Endothelial cell of umbilical vein (primary cell): ENCODE results near the gene COL18A1. TPM values are rescaled to one million over a fixed set of nuclear protein-coding genes. Genes with fewer than 3 reads are reported as not detected.
"Not testable (repeated sequence)": the region's sequence is repeated elsewhere in the genome, so short reads cannot be mapped to it uniquely, and the experiment has no call there.

Experiments used
- BruUV-seq: library from RNA; stranded (reverse); fragments of 400-500 nt; replicated peaks from 2 replicates; lab custom pipeline; 2021; lab: Mats Ljungman, UMichigan
- CTCF ChIA-PET: fragments of 300-600, 350-600 bp; sonication (Branson Sonifier 250); formaldehyde crosslinking; loops from one replicate; lab custom pipeline; 2021; ENCODE audit warnings: antibody characterized with exemption, inconsistent platforms; lab: Charles Lee
- POLR2A ChIA-PET: fragments of 300-600, 350-600 bp; sonication (Branson Sonifier 250); formaldehyde crosslinking; loops from one replicate; lab custom pipeline; 2021; ENCODE audit warnings: antibody characterized with exemption, inconsistent platforms; lab: Charles Lee
- DNase-seq: peaks from one replicate; pipeline ENCODE4 v3.0.0-alpha.2; 2011; ENCODE audit warnings: low read depth, low spot score
- FAIRE-seq: peaks from 2 replicates; lab custom pipeline; 2011; peaks lifted over from hg19 to GRCh38; lab: Jason Lieb, UNC
- H2AFZ ChIP-seq: 2 replicates; pipeline ENCODE4 v1.6.0; 2012; ENCODE audit warnings: low read depth, low read length, control low read depth, inconsistent platforms
- H3K27ac ChIP-seq: 2 replicates; pipeline ENCODE4 v1.5.1; 2011; ENCODE audit warnings: low read depth, mild to moderate bottlenecking, control low read depth, low read length, moderate library complexity; ENCODE audit not compliant: insufficient read depth
- H3K27me3 ChIP-seq, 2 experiments: 2 replicates each; pipeline versions ENCODE4 v1.6.0 to v1.6.1; 2011; ENCODE audit warnings: low read length in 2 of 2, mixed read lengths in 1 of 2; ENCODE audit not compliant: control insufficient read depth in 2 of 2, insufficient read depth in 2 of 2
- H3K36me3 ChIP-seq, 2 experiments: 2 replicates in 1 of 2; 3 replicates in 1 of 2; pipeline ENCODE4 v1.5.1; 2011; ENCODE audit warnings: low read length in 2 of 2, mild to moderate bottlenecking in 1 of 2, moderate library complexity in 1 of 2; ENCODE audit not compliant: control insufficient read depth in 2 of 2, insufficient read depth in 2 of 2; ENCODE audit errors: extremely low read depth in 1 of 2
- H3K4me1 ChIP-seq: 3 replicates; pipeline ENCODE4 v1.5.1; 2011; ENCODE audit warnings: mild to moderate bottlenecking, low read length; ENCODE audit not compliant: control insufficient read depth, insufficient read depth; ENCODE audit errors: extremely low read depth
- H3K4me2 ChIP-seq: 2 replicates; pipeline ENCODE4 v1.6.1; 2011; ENCODE audit warnings: low read length, control low read depth, mixed read lengths; ENCODE audit not compliant: insufficient read depth
- H3K4me3 ChIP-seq, 3 experiments: fragments of 200-600 bp in 1 of 3; sonication (generic), shearing (Covaris generic) in 1 of 3; replicated peaks in 1 of 3; 2 replicates each; pipeline ENCODE4 v1.5.1; 2011 to 2016; ENCODE audit warnings: control low read depth in 3 of 3, low read length in 3 of 3, mild to moderate bottlenecking in 2 of 3, inconsistent platforms in 1 of 3, low read depth in 1 of 3, moderate library complexity in 1 of 3; ENCODE audit not compliant: insufficient read depth in 1 of 3
- H3K79me2 ChIP-seq: 2 replicates; pipeline ENCODE4 v1.6.0; 2012; ENCODE audit warnings: low read length, inconsistent platforms; ENCODE audit not compliant: control insufficient read depth, insufficient read depth
- H3K9ac ChIP-seq: replicated peaks from 2 replicates; pipeline ENCODE3; 2011; ENCODE audit warnings: low read length, control low read depth; ENCODE audit not compliant: insufficient read depth; ENCODE audit errors: extremely low read depth
- H3K9me1 ChIP-seq: replicated peaks from 3 replicates; pipeline ENCODE4 v1.6.0; 2011; ENCODE audit warnings: mild to moderate bottlenecking, low read length; ENCODE audit not compliant: control insufficient read depth, insufficient read depth; ENCODE audit errors: extremely low read depth
- H3K9me3 ChIP-seq: replicated peaks from 2 replicates; pipeline ENCODE4 v1.5.1; 2012; ENCODE audit warnings: low read length, inconsistent platforms; ENCODE audit not compliant: control insufficient read depth, insufficient read depth
- H4K20me1 ChIP-seq: replicated peaks from 2 replicates; pipeline ENCODE3; 2011; ENCODE audit warnings: mild to moderate bottlenecking, low read length; ENCODE audit not compliant: control insufficient read depth, insufficient read depth; ENCODE audit errors: extremely low read depth
- CTCF ChIP-seq, 2 donors: IDR thresholded peaks; 1 replicate in 1 of 2; 2 replicates in 1 of 2; pipeline ENCODE4 v1.5.1; 2011; ENCODE audit warnings: low read length in 2 of 2, mild to moderate bottlenecking in 2 of 2, moderate library complexity in 2 of 2, control low read depth in 1 of 2, inconsistent platforms in 1 of 2, low read depth in 1 of 2; ENCODE audit not compliant: insufficient read depth in 1 of 2; ENCODE audit errors: extremely low read depth in 1 of 2
- EZH2 ChIP-seq: IDR thresholded peaks from 2 replicates; pipeline ENCODE4 v1.6.1; 2012; ENCODE audit warnings: borderline replicate concordance, low read depth, mild to moderate bottlenecking, moderate library complexity, low read length, inconsistent platforms; ENCODE audit not compliant: severe bottlenecking
- FOS ChIP-seq: IDR thresholded peaks from 2 replicates; pipeline ENCODE4 v1.6.1; 2011; ENCODE audit warnings: mild to moderate bottlenecking, low read length, moderate library complexity, borderline replicate concordance; ENCODE audit not compliant: insufficient read depth
- GATA2 ChIP-seq: IDR thresholded peaks from 2 replicates; pipeline ENCODE4 v1.7.0; 2011; ENCODE audit warnings: low read depth, mild to moderate bottlenecking, moderate library complexity, mixed read lengths, low read length; ENCODE audit not compliant: insufficient read length, insufficient read depth
- JUN ChIP-seq: IDR thresholded peaks from 2 replicates; pipeline ENCODE4 v1.6.1; 2011; ENCODE audit warnings: borderline replicate concordance, low read depth; ENCODE audit not compliant: insufficient read length, insufficient read depth
- MAX ChIP-seq: IDR thresholded peaks from 2 replicates; pipeline ENCODE4 v1.6.1; 2011; ENCODE audit not compliant: insufficient read depth, insufficient read length
- MYC ChIP-seq: IDR thresholded peaks from one replicate; pipeline ENCODE4 v1.6.1; 2011; ENCODE audit warnings: mild to moderate bottlenecking, low read depth, low read length
- POLR2A ChIP-seq: IDR thresholded peaks from 2 replicates; pipeline ENCODE4 v1.6.1; 2012; ENCODE audit warnings: low read depth, mild to moderate bottlenecking, control low read depth, low read length
- POLR2AphosphoS5 ChIP-seq: IDR thresholded peaks from 2 replicates; pipeline ENCODE4 v1.6.1; 2012; ENCODE audit warnings: low read depth, mild to moderate bottlenecking, control low read depth, low read length, moderate library complexity; ENCODE audit not compliant: insufficient read depth
- dilution Hi-C: fragments of 300-500 bp; cut with MboI; formaldehyde crosslinking; loops from one replicate; pipeline ENCODE4 v1.15.0; 2019; ENCODE audit warnings: low sequenced_read_pairs; ENCODE audit not compliant: extremely low pct_ligation_motif_present
- intact Hi-C: fragments of 100-400 bp; cut with micrococcal nuclease; formaldehyde crosslinking; loops from one replicate; pipeline ENCODE4 v1.10.0; 2022
- polyA plus RNA-seq, 4 experiments: library from polyadenylated mRNA; depleted of rRNA in 3 of 4; stranded (reverse) in 3 of 4; unstranded in 1 of 4; fragments of >200 nt; gene quantifications; 2 replicates each; pipeline versions ENCODE4 v1.2.1 to v1.2.3, GENCODE V29; 2011 to 2012; ENCODE audit warnings: missing spikeins in 1 of 4
- total RNA-seq: library from RNA; stranded (reverse); gene quantifications from 2 replicates; pipeline ENCODE4 v1.2.3, GENCODE V29; 2021

Gene COL18A1
- total and polyA plus RNA-seq, 2 donors (not counting 3 experiments of a cell fraction or from before 2014, with no cell fraction given): 198 to 252 TPM

- no TSS peak for BruUV-seq
- POLR2A ChIA-PET: no interaction called here
- FAIRE-seq: no peak
- Histone ChIP-seq H3K9ac (no peak overlapping the region), H3K9me3 (no peaks in the 10 kb centered on the region), H3K79me2 (peaks cover 73% of the 10 kb centered on the region), H3K4me1 (peaks cover 32% of the 10 kb centered on the region), H3K4me3 (no peak overlapping the region), H4K20me1 (no peaks in the 10 kb centered on the region), H3K27me3 (no peaks in the 10 kb centered on the region), H3K27ac (no peak overlapping the region), H3K4me2 (no peak overlapping the region), H2AFZ (no peak overlapping the region), H3K36me3 (no peaks in the 10 kb centered on the region), H3K9me1 (no peaks in the 10 kb centered on the region)
- TF ChIP-seq POLR2A (no peak), MAX (no peak), GATA2 (no peak), MYC (no peak), CTCF (IDR thresholded peaks at IDR 0.05; ENCODE audit: extremely low read depth in 1 of 2, insufficient read depth in 1 of 2, low read depth in 1 of 2, low read length in 2 of 2) (no peak), POLR2AphosphoS5 (no peak), JUN (no peak), FOS (no peak), EZH2 (no peak)
- intact Hi-C loops: no loop called here
- CTCF ChIA-PET: interaction anchor here (0.9 to 1.8 kb wide), 6 partner anchors 127 to 298 kb away, joined by 3 to 8 read pairs (median 6); partner anchors contain the start of gene POFUT2
- no peak for DNase-seq
- dilution Hi-C loops: no loop called here
These were observed 31.5 kb downstream of the COL18A1 start for GRCh38 chr21:45436351-45437065.

DNA sequence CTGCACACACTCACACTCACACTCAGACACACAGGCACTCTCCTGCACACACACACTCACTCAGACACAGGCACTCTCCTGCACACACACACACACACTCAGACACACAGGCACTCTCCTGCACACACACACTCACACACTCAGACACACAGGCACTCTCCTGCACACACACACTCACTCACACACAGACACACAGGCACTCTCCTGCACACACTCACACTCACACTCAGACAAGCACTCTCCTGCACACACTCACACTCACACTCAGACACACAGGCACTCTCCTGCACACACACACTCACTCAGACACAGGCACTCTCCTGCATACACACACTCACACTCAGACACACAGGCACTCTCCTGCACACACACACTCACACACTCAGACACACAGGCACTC lies 32.9 kb downstream of the COL18A1 start:
- FAIRE-seq, H3K9ac ChIP-seq, H2AFZ ChIP-seq, H3K4me2 ChIP-seq, H3K4me3 ChIP-seq, H3K9me3 ChIP-seq, H3K36me3 ChIP-seq, BruUV-seq, dilution Hi-C loops, H3K27me3 ChIP-seq, H3K27ac ChIP-seq, H3K9me1 ChIP-seq, DNase-seq, H4K20me1 ChIP-seq: not testable (repeated sequence)
- POLR2A ChIA-PET: interaction anchor here (0.7 kb wide), 1 partner anchor 120 kb away, joined by 4 read pairs; no protein-coding TSS in a partner anchor
- CTCF ChIA-PET: interaction anchor here (1.3 to 2.1 kb wide), 2 partner anchors 145 to 297 kb away, joined by 5 to 10 read pairs; no protein-coding TSS in a partner anchor
- Histone ChIP-seq H3K79me2 (peaks cover 71% of the 10 kb centered on the region), H3K4me1 (peaks cover 22% of the 10 kb centered on the region)
- intact Hi-C loops: loop anchor here (2.0 kb wide), 1 partner anchor 33 kb away; the partner anchor contains the start of gene COL18A1
